ENCODE measurements around the gene ZFR2.

ZFR2 gene

GRCh38 chr19:3785938-3786824, 82.7 kb downstream of the ZFR2 start, which contains the start of gene MATK:
TSS of gene MATK (minus strand) at chr19:3786381. CDS start at chr19:3785135, 1,246 bp downstream.
- DNase-seq = peak; percentile 51

- DNase-seq = peak; percentile 65
Observed at GRCh38 chr19:3785451-3785937, 83.3 kb downstream of the ZFR2 start.

- DNase-seq = no peak
Observed at GRCh38 chr19:3784607-3785450, 84.0 kb downstream of the ZFR2 start.

- DNase-seq = peak; percentile 66
Observed at GRCh38 chr19:3783660-3784584, 84.9 kb downstream of the ZFR2 start.

GRCh38 chr19:3782903-3783302, 85.9 kb downstream of the ZFR2 start:
- DNase-seq = no peak

GRCh38 chr19:3782330-3782729, 86.5 kb downstream of the ZFR2 start:
- DNase-seq = no peak

GRCh38 chr19:3781603-3782002, 87.2 kb downstream of the ZFR2 start:
- DNase-seq = no peak

GRCh38 chr19:3780786-3781304, 88.0 kb downstream of the ZFR2 start:
- DNase-seq = no peak

- DNase-seq = no peak
Observed at GRCh38 chr19:3778899-3779723, 89.7 kb downstream of the ZFR2 start.

GRCh38 chr19:3778104-3778867, 90.6 kb downstream of the ZFR2 start:
- no peak for DNase-seq

GRCh38 chr19:3776479-3777040, 92.3 kb downstream of the ZFR2 start:
- no peak for DNase-seq

GRCh38 chr19:3775831-3776230, 93.0 kb downstream of the ZFR2 start:
- no peak for DNase-seq

- DNase-seq = no peak
Observed at GRCh38 chr19:3775374-3775711, 93.5 kb downstream of the ZFR2 start.

- no peak for DNase-seq
Observed at GRCh38 chr19:3774621-3775373, 94.0 kb downstream of the ZFR2 start.

- no peak for DNase-seq
Observed at GRCh38 chr19:3773814-3774515, 94.9 kb downstream of the ZFR2 start.

- no peak for DNase-seq
Observed at GRCh38 chr19:3771906-3772455, 96.9 kb downstream of the ZFR2 start, which contains the start of gene RAX2. TSS of gene RAX2 (minus strand) at chr19:3772228. CDS start at chr19:3771742, 486 bp downstream.

GRCh38 chr19:3771000-3771905, 97.6 kb downstream of the ZFR2 start:
- no peak for DNase-seq

Data from stimulated activated CD4-positive, alpha-beta T cell treated with anti-CD3 and anti-CD28 coated beads, Interleukin-15, amount 100 ng/mL, for 24 hours (primary cell).